ENCODE measurements around the gene BCAN.

DNA sequence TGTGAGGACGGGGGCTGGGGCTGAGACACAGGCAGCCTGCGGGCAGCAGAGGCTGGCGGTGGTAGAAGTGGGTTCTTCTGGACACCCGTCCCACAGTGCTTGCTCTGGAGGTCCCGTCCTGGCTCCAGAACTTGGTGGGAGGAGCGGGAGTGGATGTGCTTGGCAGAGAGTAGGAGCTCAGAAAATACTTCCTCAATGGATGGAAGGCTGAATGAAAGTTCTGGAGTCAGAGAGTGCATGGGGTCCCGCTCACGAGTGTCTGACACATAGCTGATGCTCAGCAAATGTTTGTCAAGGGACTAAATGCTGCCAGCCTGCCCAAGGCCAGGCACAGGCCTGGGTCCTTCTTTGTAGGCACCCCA, 48.7 kb downstream of the BCAN start:
- TF ChIP-seq, protein P1, sequence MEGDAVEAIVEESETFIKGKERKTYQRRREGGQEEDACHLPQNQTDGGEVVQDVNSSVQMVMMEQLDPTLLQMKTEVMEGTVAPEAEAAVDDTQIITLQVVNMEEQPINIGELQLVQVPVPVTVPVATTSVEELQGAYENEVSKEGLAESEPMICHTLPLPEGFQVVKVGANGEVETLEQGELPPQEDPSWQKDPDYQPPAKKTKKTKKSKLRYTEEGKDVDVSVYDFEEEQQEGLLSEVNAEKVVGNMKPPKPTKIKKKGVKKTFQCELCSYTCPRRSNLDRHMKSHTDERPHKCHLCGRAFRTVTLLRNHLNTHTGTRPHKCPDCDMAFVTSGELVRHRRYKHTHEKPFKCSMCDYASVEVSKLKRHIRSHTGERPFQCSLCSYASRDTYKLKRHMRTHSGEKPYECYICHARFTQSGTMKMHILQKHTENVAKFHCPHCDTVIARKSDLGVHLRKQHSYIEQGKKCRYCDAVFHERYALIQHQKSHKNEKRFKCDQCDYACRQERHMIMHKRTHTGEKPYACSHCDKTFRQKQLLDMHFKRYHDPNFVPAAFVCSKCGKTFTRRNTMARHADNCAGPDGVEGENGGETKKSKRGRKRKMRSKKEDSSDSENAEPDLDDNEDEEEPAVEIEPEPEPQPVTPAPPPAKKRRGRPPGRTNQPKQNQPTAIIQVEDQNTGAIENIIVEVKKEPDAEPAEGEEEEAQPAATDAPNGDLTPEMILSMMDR (IDR thresholded peaks at IDR 0.05; ENCODE audit: low read depth, low read length, poor library complexity, severe bottlenecking), result no peak
- TF ChIP-seq EZH2phosphoT487 (IDR thresholded peaks at IDR 0.05; ENCODE audit: borderline replicate concordance, low read length), result no peak
